ENCODE results near the gene MIEN1.
"Not testable (repeated sequence)": the region's sequence is repeated elsewhere in the genome, so short reads cannot be mapped to it uniquely, and the experiment has no call there.

Gene MIEN1, protein sequence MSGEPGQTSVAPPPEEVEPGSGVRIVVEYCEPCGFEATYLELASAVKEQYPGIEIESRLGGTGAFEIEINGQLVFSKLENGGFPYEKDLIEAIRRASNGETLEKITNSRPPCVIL

GRCh38 chr17:39730095-39730921 is at the start of gene MIEN1:
MIEN1 (minus strand) TSS chr17:39730532; CDS start chr17:39730495, 37 bp downstream.
- H3K4me3 ChIP-seq (ENCODE audit: low read length) = peak within 1 kb of the TSS; percentile 77
- TF ChIP-seq ZNF274 (IDR thresholded peaks at IDR 0.05; ENCODE audit: low read depth, low read length) = no peak

DNA sequence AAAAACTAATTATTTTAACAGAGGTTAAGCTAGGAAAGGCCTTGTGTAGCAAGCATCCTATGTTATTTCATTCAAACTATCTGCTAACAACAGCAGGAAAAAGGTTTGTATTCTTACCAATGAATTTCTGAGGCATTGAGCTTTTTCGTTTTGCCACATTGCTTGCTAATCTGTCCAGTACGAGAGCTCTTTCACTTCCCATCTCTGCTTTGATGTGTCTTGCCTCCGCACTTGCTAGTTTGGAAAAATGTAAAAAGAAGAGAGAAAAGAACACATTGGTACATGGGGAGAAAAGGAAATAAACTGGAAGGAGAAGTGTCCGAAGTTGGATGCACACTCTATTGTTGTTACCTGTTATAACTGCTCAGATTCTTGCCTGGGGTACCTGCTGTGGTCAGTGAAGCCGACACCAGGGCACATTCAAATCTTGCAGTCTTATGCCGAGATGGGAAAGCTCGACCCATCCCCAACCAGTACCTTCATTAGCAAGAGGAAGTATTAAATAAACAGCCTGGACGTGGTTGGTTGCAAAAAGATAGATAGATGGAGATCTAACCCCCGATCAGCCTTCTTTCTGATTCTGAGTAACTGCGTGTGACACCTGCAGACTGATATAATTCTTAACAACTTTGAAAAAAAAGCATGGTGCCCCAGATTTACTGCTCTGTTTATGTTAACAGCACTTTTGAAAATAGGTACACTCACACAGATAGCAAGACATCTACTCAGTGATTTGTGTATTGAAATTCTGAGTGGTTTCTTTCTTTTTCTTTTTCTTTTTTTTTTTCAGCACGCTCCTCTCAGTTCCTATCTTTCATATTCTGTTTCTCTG is 47.4 kb upstream of the MIEN1 start:
- peak overlapping the region; percentile 73 for H3K4me3 ChIP-seq (ENCODE audit: low read length)

GRCh38 chr17:39776252-39776651 is 45.9 kb upstream of the MIEN1 start:
- H3K4me3 ChIP-seq (ENCODE audit: low read length) = peak overlapping the region; percentile 73
- no peak for TF ChIP-seq ZNF274 (IDR thresholded peaks at IDR 0.05; ENCODE audit: low read depth, low read length)

More for the DNA sequence above, 47.4 kb upstream of the MIEN1 start:
- TF ChIP-seq ZNF274 (IDR thresholded peaks at IDR 0.05; ENCODE audit: low read depth, low read length) = no peak

- TF ChIP-seq ZNF274 (IDR thresholded peaks at IDR 0.05; ENCODE audit: low read depth, low read length) = no peak
- H3K4me3 ChIP-seq (ENCODE audit: low read length) = peak overlapping the region; percentile 73; the same call in 1 of the 2 replicates
Observed at GRCh38 chr17:39775031-39775430, 44.7 kb upstream of the MIEN1 start.

DNA sequence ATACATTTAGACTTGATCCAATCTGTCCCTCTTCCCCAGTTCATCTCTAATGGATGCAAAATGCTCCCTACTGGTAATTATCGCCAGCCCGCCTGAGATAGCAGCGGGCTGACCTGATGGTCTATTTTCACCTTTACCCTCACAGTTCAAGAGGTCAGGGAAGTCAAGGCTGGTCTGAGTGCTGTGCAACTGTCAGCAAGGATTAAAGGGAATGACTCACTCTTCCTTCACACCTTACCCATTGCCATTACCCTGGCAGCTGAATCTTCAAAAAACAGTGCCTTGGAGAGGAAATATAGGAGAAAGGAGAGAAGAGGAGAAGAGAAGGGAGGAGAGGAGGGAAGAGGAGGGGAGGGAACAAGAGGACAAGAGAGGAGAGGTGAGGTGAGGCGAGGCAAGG is 43.7 kb upstream of the MIEN1 start:
- TF ChIP-seq ZNF274 (IDR thresholded peaks at IDR 0.05; ENCODE audit: low read depth, low read length) = no peak
- peak overlapping the region; percentile 2; the same call in 1 of the 2 replicates for H3K4me3 ChIP-seq (ENCODE audit: low read length)

DNA sequence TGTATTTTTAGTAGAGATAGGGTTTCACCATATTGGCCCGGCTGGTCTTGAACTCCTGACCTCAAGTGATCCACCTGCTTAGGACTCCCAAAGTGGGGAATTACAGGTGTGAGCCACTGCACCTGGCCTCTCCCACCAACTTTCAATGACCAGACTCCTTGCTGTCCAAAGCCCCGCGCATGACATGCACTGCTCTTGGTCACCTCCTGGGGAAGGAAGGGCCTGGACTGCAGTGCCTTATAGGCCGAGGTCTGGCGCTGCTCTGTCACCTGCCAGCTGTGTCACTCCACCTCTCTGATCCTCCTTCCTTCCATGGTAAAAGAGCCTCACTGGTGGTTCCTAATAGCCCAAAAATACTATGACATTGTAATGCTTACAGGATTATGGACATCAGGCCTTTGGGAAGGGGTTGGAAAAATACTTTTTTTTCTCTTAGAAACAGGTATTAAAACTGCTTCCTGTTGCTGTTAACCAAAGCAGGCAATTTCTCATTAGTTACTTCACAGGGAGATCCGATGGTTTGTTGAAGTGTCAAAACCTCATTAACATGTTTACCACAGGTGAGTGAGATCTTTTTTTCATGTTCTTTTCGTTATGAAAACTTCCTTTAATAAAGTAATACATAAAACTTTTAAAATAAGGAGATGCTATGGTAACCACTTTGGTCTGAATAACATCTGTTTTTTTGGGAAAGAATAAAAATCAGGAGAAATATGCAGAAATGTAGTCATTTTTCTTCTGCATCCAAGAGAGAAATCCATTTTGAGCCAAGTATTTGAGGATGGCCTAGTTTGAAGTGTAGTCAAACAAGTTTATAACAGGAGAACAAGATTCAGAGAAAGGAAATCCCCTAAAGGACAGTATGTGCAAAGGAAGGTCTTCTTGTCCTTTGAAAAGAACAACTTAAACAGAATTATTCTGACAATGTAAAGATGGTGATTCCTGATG is 42.9 kb upstream of the MIEN1 start:
- peak overlapping the region; percentile 1; the same call in 1 of the 2 replicates for H3K4me3 ChIP-seq (ENCODE audit: low read length)
- no peak for TF ChIP-seq ZNF274 (IDR thresholded peaks at IDR 0.05; ENCODE audit: low read depth, low read length)

DNA sequence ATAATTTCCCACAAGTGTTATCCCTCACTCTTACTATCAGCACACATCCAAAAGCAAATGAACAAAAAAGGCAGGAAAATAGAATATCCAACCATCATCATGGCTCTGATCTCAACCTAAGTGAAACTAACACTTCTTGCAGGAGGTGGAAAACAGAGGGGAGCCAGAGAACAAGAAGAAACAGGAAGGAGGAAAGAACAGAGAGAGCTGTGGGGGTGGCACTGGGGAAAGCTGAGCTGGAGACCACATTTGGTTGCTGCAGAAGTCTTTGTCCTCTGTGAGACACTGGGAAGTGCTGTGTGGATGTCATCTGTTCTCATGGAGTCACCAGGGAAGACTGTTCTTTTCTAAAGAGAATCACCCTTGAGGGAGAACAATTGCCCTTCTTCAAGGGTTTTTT is 42.1 kb upstream of the MIEN1 start:
- TF ChIP-seq ZNF274 (IDR thresholded peaks at IDR 0.05; ENCODE audit: low read depth, low read length) = no peak
- peak overlapping the region; percentile 1; the same call in 1 of the 2 replicates for H3K4me3 ChIP-seq (ENCODE audit: low read length)

DNA sequence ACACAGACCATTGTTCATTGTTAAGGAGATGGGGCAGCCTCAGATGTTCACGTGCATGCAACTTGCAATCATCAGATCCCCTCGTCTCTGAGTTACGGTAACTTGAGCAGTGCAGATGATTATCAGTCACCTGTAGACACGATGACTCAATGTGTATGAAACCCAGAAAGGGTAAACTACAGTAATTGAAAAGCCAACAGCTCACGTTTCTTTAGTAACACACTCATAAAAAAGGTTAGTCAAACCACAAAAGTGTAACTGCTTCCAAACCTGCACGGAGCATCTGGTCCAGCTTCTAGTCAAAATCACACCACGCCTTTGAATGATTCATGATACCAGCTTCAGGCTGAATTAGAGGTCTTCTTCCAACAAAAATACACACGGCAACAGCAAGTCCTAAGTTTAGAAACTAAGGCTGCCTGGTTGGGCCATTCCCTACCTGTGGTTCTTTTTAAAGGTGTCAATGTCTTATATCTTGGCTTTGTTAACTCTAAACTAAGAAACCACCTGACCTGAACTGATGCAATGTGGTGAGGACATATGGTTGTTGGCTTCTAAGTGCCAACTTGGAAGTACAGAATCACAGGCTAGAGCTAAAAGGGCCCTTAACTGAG is 39.7 kb upstream of the MIEN1 start:
- H3K4me3 ChIP-seq (ENCODE audit: low read length) = no peak overlapping the region; the same call in 1 of the 2 replicates
- TF ChIP-seq ZNF274 (IDR thresholded peaks at IDR 0.05; ENCODE audit: low read depth, low read length) = no peak

DNA sequence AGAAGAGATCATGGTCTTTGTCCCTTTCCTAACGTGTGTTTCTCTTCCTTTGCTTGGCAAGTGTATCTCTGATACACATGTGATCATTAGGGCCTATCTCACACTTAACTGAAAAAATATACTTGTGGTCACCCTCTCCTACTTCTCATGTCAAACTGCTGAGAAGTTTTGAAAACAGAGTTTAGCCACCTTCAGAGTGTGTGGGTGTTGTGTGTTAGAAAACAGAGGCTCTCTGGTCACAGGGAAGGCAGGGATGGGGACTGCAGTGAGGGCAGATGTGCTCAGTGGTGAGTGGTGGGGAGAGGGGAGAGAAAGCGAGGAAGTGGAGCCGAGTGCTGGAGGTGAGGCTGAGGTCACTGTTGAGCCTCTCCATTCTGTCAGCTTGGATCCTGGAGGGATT is 36.8 kb upstream of the MIEN1 start:
- H3K4me3 ChIP-seq (ENCODE audit: low read length) = no peak overlapping the region
- no peak for TF ChIP-seq ZNF274 (IDR thresholded peaks at IDR 0.05; ENCODE audit: low read depth, low read length)

DNA sequence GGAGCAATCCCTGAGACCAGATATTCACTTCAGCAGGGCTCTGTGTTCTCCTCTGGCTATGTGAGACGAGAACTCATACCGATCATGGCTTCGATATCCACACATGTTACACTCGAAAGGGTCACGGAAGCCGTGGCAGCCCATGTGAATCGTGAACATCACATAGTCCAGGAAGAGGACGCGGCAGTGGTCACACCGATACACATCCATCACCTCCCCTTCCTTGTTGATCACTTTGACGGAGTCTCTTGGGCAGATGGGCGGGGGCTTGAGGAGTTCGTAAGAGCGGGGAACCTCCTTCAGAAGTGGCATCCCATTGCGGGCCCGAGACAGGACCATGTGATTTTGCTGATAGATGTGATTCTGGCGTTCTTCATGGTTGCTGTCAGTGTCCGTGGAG is 35.4 kb upstream of the MIEN1 start:
- TF ChIP-seq ZNF274 (IDR thresholded peaks at IDR 0.05; ENCODE audit: low read depth, low read length) = no peak
- H3K4me3 ChIP-seq (ENCODE audit: low read length) = no peak overlapping the region

DNA sequence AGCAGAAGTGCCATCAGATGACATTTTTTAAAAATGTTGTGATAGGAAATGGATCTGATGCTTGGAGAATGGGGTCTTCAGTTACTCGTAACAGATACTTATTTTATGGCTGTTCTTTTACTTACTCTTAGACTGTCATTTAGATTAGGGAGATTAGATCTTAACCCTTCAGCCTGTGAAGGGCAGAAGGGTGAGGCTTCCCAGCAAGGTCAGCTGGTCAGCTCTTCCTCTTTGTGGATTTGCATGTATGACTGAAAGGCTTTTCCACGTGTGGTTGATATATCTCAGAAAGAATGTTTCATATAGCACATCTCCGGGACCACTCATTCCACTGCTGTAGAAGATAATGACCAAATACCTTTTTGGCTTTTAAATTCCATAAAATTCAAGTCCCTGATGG is 34.8 kb upstream of the MIEN1 start:
- no peak for TF ChIP-seq ZNF274 (IDR thresholded peaks at IDR 0.05; ENCODE audit: low read depth, low read length)
- H3K4me3 ChIP-seq (ENCODE audit: low read length) = no peak overlapping the region

- not testable (repeated sequence) for H3K4me3 ChIP-seq (ENCODE audit: low read length)
Observed at GRCh38 chr17:39764171-39764570, 33.8 kb upstream of the MIEN1 start.

All from GM08714 (cell line).